UCSD-AML1 (cell line): Measurements from ENCODE around the gene DHX34.
"Not testable (repeated sequence)": the region's sequence is repeated elsewhere in the genome, so short reads cannot be mapped to it uniquely, and the experiment has no call there.

Source experiments
- DNase-seq: peaks from one replicate; lab custom pipeline; 2025; ENCODE audit not compliant: unreplicated experiment; lab: John Stamatoyannopoulos, UW

The DHX34 gene

GRCh38 chr19:47330466-47330869, 18.6 kb upstream of the DHX34 start:
- DNase-seq: no peak

GRCh38 chr19:47331490-47331889, 17.6 kb upstream of the DHX34 start:
- no peak for DNase-seq

DNA sequence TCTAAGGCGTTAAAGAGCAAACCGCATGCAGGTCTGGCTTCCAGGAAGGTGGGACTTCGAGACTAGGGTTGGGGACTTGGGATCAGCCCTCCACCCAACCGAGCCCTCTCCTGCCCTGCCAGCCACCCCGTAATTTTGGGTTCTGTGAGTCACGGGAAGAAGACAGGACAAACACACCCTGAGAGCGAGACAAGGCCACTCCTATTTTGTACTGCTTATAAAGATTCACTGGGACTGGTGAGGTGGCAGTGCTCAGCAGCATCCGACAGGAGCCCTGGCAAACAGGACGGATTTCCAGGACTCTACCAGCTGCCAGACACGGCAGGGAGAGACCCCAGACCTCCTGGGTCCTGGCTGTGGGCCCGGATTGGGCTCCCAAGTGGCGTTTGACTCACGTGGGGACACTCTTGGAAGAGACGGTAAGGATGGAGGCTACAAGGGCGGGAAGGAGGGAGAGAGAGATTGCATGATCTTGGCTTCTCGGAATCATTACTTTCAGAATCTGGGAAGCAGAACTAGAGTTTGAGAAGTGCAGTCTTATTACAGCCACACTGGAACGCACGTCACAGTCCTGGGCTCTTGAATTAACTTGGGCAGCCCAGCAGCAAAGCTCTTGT, 17.1 kb upstream of the DHX34 start, which contains the start of gene C5AR2:
Gene C5AR2, plus strand, starts transcription at position 245 of the 617 bp plus-strand sequence. CDS start 8,625 bp downstream, outside the sequence.
- DNase-seq: no peak

GRCh38 chr19:47336765-47337718, 12.1 kb upstream of the DHX34 start:
- peak; percentile 47 for DNase-seq

DNA sequence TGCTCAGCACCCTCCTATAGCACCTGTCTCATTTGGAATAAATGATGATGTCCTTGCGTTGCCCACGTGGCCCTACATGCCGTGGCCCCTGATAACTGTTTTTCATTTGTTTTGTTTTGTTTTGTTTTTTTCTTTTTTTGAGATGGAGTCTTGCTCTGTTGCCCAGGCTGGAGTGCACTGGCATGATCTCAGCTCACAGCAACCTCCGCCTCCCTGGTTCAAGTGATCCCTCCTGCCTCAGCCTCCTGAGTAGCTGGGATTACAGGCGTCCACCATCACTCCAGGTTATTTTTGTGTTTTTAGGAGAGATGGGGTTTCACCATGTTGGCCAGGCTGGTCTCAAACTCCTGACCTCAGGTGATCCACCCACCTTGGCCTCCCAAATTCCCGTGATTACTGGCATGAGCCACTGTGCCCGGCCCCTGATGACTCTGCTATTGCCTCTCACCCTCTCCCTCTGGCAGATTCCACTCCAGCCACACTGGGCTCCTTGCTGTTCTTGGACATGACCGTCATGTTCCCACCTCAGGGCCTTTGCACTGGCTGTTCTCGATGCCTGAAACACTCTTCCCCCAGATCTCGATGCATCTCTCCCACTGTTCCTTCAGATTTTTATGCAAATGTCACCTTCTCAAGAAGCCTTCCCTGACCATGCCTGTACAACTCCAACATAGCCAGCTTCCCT, 9.8 kb upstream of the DHX34 start:
- no peak for DNase-seq

DNA sequence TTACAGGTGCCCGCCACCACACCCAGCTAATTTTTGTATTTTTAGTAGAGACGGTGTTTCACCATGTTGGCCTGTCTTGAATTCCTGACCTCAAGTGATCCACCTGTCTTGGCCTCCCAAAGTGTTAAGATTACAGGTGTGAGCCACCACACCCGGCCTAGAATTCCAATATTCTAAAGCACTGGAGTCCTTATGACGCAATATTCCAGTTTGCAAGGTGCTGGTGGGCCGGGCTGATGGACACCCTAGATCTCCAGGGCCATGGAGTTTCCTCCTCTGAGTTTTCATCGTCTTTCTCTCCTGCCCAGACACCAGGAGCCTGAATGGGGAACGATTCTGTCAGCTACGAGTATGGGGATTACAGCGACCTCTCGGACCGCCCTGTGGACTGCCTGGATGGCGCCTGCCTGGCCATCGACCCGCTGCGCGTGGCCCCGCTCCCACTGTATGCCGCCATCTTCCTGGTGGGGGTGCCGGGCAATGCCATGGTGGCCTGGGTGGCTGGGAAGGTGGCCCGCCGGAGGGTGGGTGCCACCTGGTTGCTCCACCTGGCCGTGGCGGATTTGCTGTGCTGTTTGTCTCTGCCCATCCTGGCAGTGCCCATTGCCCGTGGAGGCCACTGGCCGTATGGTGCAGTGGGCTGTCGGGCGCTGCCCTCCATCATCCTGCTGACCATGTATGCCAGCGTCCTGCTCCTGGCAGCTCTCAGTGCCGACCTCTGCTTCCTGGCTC, 8.5 kb upstream of the DHX34 start:
- DNase-seq: no peak

DNA sequence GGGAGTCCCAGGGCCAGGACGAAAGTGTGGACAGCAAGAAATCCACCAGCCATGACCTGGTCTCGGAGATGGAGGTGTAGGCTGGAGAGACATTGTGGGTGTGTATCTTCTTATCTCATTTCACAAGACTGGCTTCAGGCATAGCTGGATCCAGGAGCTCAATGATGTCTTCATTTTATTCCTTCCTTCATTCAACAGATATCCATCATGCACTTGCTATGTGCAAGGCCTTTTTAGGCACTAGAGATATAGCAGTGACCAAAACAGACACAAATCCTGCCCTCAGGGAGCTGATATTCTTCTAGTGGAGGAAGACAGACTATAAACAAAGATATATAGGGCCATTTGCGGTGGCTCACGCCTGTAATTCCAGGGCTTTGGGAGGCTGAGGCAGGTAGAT, 7.4 kb upstream of the DHX34 start:
- DNase-seq: no peak

- no peak for DNase-seq
Measured at GRCh38 chr19:47343194-47343802, 5.8 kb upstream of the DHX34 start.

DNA sequence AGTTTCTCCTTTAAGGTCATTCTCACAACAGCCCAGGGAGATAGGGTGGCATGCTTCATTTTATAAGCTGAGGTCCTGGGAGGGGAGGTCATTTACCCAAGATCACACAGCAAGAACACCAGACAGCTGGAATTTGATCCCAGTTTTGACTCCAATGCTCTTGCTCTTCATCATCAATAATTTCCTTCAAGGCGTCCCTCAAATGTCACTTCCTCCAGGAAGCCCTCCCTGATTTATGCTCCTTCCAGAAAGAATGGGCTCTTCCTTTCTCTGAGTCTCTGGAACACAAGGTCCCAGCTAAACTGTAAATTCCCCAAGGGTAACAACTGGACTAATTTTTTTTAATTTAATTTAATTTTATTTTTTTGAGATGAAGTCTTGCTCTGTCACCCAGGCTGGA, 4.7 kb upstream of the DHX34 start:
- DNase-seq: no peak

- not testable (repeated sequence) for DNase-seq
Measured at GRCh38 chr19:47346024-47346423, 3.1 kb upstream of the DHX34 start.

DNA sequence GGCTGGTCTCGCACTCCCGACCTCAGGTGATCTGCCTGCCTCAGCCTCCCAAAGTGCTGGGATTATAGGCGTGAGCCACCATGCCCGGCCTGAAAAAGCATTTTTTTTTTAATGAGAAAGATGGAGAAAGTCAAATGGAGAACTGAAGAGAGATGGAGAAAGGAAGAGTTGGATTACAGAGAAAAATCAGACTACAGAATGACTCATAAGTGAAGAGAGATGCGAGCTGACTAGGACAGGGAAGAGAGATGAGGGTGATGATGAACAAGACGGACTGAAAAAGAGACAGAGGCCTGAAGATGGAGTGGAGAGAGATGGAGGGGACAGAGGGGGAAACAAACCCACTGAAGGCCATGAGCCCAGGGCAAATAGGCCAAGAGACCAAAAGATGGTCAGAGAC, 1.5 kb downstream of the DHX34 start:
- DNase-seq: no peak

DNA sequence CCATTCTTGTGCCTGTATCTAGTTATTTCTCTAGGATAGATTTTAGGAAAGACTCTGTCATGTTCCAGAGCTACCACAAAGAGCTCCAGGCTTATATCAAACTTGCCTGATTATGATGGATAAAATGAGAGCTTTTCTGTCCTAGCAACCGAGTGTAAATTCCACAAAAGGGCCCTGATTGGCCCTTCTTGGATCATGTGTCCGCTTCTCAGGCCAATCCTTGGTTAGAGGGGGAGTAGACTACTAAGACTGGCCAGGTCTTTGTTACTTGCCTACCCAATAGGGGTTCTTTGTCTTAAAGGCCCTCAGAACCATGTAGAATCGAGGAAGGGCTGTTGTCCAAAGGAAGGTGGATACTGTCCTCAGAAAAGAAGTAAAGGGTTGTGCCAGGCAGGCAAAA, 2.4 kb downstream of the DHX34 start:
- no peak for DNase-seq

DNA sequence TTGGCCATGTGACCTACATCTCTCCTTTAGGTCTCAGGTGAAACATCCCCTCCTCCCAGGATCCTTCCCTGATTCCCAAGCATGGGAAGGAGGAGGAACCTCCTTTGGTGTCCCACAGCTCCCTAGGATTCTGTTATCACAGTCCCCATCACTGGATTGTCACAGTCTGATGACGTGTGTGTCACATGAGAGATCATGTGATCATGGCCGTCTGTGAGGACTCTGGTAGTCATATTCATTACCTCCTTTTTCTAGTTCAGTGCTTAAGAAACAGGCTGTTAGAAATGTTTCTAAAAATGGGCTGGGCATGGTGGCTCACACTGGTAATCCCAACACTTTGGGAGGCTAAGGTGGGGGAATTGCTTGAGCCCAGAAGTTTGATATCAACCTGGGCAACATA, 3.0 kb downstream of the DHX34 start:
- no peak for DNase-seq

DNA sequence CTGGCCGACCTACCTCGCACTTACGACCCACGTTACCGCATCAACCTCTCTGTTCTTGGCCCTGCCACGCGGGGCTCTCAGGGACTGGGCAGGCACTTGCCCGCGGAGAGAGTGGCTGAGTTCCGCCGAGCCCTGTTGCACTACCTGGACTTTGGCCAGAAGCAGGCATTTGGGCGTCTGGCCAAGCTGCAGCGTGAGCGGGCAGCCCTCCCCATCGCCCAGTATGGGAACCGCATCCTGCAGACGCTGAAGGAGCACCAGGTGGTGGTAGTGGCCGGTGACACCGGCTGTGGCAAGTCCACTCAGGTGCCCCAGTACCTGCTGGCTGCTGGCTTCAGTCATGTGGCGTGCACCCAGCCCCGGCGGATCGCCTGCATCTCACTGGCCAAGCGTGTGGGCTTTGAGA, 4.2 kb downstream of the DHX34 start:
- no peak for DNase-seq

DNA sequence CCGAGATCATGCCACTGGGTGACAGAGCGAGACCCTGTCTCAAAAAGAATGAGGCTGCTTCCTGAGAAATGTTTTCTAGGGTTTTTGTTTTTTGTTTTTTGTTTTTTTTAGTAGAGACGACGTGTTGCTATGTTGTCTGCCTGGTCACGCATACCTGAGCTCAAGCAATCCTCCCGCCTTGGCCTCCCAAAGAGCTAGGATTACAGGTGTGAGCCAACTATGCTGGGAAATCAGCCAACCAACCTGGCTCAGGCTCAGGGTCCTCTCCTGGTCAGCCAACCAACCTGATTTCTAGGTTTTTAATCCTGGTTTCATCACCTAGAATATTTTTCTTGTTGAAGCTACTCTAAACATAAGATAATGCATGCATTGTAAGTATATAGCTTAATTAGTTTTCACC, 7.8 kb downstream of the DHX34 start:
- no peak for DNase-seq

- no peak for DNase-seq
Measured at GRCh38 chr19:47357788-47358680, 8.9 kb downstream of the DHX34 start.

- DNase-seq: no peak
Measured at GRCh38 chr19:47358936-47359335, 9.8 kb downstream of the DHX34 start.

DNA sequence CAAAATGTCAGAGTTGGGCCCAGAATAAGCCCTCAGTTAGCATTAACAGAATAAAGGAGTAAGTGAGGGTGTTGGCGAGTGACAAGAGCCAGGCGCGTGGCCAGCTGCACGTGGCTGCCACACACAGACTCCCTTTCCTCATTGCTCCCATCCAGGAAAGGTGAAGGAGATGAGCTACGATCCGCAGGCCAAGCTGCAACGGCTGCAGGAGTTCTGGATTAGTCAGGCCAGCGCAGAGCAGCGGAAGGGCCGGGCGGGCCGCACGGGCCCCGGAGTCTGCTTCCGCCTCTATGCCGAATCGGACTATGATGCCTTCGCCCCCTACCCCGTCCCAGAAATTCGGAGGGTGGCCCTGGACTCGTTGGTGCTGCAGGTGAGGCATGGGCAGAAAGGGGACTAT, 13.2 kb downstream of the DHX34 start:
- DNase-seq: no peak

DNA sequence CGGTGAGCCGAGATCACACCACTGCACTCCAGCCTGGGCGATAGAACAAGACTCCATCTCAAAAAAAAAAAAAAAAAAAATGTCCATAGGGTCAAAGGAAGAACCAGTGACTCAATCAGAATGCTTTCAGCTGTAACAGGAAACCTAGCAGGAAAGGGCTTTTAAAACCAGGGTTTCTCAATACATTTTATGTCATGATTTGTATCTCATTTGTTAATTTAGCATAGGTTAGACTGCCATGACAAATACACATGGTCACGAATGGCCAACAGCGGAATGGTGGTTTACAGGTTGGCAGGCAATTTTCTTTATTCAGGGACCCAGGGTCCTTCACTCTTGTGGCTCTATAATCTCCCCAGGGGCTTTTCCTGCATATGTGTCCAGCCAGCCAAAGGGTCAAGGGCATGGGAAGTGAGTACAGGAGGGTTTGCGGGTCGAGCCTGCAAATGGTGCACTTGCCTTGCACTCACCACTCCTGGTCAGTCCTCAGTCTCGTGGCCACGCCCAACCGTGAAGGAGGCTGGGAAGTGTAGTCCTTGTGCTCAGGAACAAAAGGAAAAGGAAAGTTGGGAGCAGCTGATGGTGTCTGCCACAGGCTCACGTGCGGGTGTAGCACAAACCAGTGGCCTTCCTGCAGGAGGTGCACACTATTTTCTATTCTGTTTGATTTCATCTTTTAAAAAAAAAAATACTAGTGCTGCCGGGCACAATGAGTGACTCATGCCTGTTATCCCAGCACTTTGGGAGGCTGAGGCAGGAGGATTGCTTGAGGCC, 14.8 kb downstream of the DHX34 start:
- no peak for DNase-seq
